NCI-H82 (cell line): ENCODE measurements around the gene AKNA.

Experiments used
- DNase-seq: peaks from one replicate; lab custom pipeline; 2025; lab: John Stamatoyannopoulos, UW

Gene AKNA

GRCh38 chr9:114416906-114417305, 29.1 kb upstream of the AKNA start:
- DNase-seq: no peak

GRCh38 chr9:114416290-114416689, 28.5 kb upstream of the AKNA start:
- no peak for DNase-seq

GRCh38 chr9:114414346-114414745, 26.6 kb upstream of the AKNA start:
- DNase-seq: no peak

- no peak for DNase-seq
These were observed 26.1 kb upstream of the AKNA start for GRCh38 chr9:114413861-114414301.

GRCh38 chr9:114412048-114412683, 24.4 kb upstream of the AKNA start:
- peak; percentile 54 for DNase-seq

- DNase-seq: no peak
These were observed 23.7 kb upstream of the AKNA start for GRCh38 chr9:114411452-114411851.

GRCh38 chr9:114410910-114411309, 23.1 kb upstream of the AKNA start:
- DNase-seq: no peak

GRCh38 chr9:114409842-114410241, 22.1 kb upstream of the AKNA start:
- DNase-seq: no peak

GRCh38 chr9:114409103-114409780, 21.5 kb upstream of the AKNA start:
- no peak for DNase-seq

GRCh38 chr9:114408645-114409044, 20.9 kb upstream of the AKNA start:
- no peak for DNase-seq

GRCh38 chr9:114407889-114408288, 20.1 kb upstream of the AKNA start:
- DNase-seq: no peak

- DNase-seq: no peak
These were observed 18.7 kb upstream of the AKNA start for GRCh38 chr9:114406441-114406840.

- DNase-seq: peak; percentile 91
These were observed 17.7 kb upstream of the AKNA start for GRCh38 chr9:114405294-114406034.

- no peak for DNase-seq
These were observed 16.7 kb upstream of the AKNA start for GRCh38 chr9:114404531-114404930.

GRCh38 chr9:114403153-114403756, 15.5 kb upstream of the AKNA start:
- peak; percentile 93 for DNase-seq

GRCh38 chr9:114401344-114401743, 13.6 kb upstream of the AKNA start:
- no peak for DNase-seq

- DNase-seq: no peak
These were observed 13.0 kb upstream of the AKNA start for GRCh38 chr9:114400772-114401171.

- DNase-seq: no peak
These were observed 12.4 kb upstream of the AKNA start for GRCh38 chr9:114400219-114400618.

GRCh38 chr9:114399381-114399780, 11.6 kb upstream of the AKNA start:
- no peak for DNase-seq

GRCh38 chr9:114397848-114398605, 10.2 kb upstream of the AKNA start:
- DNase-seq: peak; percentile 97

GRCh38 chr9:114397219-114397847, 9.6 kb upstream of the AKNA start:
- peak; percentile 60 for DNase-seq
